T-helper 17 cell (primary cell): ENCODE data around the gene GTPBP4. TPM values are rescaled to one million over a fixed set of nuclear protein-coding genes. Genes with fewer than 3 reads are reported as not detected.
"Not testable (repeated sequence)": the region's sequence is repeated elsewhere in the genome, so short reads cannot be mapped to it uniquely, and the experiment has no call there.

Experiments used
- ATAC-seq: fragments of 150-1000 bp; cut with Tn5 transposase; 2 replicates; pipeline ENCODE4 v1.10.0; 2021; ENCODE audit warnings: mild to moderate bottlenecking, moderate library complexity
- DNase-seq, 3 donors: peaks; one replicate each; pipeline versions ENCODE4 v3.0.0 to v3.0.0-alpha.2; 2020 to 2021
- H3K9me3 ChIP-seq: one replicate; pipeline ENCODE4 v1.7.0; 2013; ENCODE audit warnings: low read length, mild to moderate bottlenecking; ENCODE audit not compliant: control insufficient read depth, poor library complexity, severe bottlenecking
- H3K27ac Mint-ChIP-seq: one replicate; pipeline ENCODE4 v1.8.0; 2022; ENCODE audit warnings: mild to moderate bottlenecking, moderate library complexity, mixed read lengths
- H3K27me3 Mint-ChIP-seq: one replicate; pipeline ENCODE4 v1.8.0; 2022; ENCODE audit warnings: mixed read lengths
- H3K36me3 Mint-ChIP-seq: one replicate; pipeline ENCODE4 v1.8.0; 2022; ENCODE audit warnings: low read depth, mixed read lengths
- H3K4me1 Mint-ChIP-seq: one replicate; pipeline ENCODE4 v1.8.0; 2022; ENCODE audit warnings: mild to moderate bottlenecking, mixed read lengths
- H3K4me3 Mint-ChIP-seq: one replicate; pipeline ENCODE4 v1.8.0; 2022; ENCODE audit warnings: mild to moderate bottlenecking, moderate library complexity, mixed read lengths
- total RNA-seq, 4 donors: library from RNA in 2 of 4; stranded (reverse) in 2 of 4; gene quantifications; one replicate each; pipeline ENCODE4 v1.2.3 and lab custom pipeline; 2022 to 2026

Gene GTPBP4
- total RNA-seq, 2 donors from 2014 or later = 44.4 to 52.7 TPM

DNA sequence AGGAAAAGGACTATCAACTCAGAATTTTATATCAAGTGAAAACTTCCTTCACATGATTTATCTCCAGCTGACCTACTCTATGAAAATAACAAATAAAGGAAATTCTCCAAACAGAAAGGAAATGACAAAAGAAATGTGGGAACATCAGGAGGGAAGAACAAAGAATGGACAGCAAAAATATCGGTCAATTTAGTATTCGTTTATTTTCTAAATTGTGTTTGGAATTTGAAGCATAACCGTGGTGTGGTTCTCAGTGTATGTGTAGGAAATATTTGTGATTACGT is 76.7 kb downstream of the GTPBP4 start:
- H3K4me1 Mint-ChIP-seq = peaks cover 64% of the 10 kb centered on the region

DNA sequence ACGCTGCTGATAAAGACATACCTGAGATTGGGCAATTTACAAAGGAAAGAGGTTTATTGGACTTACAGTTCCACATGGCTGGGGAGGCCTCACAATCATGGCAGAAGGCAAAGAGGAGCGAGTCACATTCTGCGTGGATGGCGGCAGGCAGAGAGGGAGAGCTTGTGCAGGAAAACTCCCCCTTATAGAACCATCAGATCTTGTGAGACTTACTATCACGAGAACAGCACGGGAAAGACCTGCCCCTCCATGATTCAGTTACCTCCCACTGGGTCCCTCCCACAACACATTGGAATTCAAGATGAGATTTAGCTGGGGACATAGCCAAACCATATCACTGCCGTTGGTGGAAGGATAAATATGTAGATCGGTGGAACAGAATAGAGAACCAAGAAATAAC is 78.5 kb downstream of the GTPBP4 start:
- not testable (repeated sequence) for H3K27me3 Mint-ChIP-seq, ATAC-seq, DNase-seq, H3K4me3 Mint-ChIP-seq, H3K36me3 Mint-ChIP-seq, H3K9me3 ChIP-seq
- Mint-ChIP-seq H3K27ac (peak overlapping the region; percentile 41), H3K4me1 (peaks cover 59% of the 10 kb centered on the region)

More for the DNA sequence above, 76.7 kb downstream of the GTPBP4 start:
- peaks cover 5% of the 10 kb centered on the region for H3K36me3 Mint-ChIP-seq
- no peaks in the 10 kb centered on the region for H3K27me3 Mint-ChIP-seq
- H3K27ac Mint-ChIP-seq = peak overlapping the region; percentile 94
- no peak overlapping the region for H3K4me3 Mint-ChIP-seq
- no peak for ATAC-seq
- no peak for DNase-seq
- no peaks in the 10 kb centered on the region for H3K9me3 ChIP-seq

GRCh38 chr10:1068380-1069361 is 80.4 kb downstream of the GTPBP4 start:
- peaks cover 40% of the 10 kb centered on the region for H3K4me1 Mint-ChIP-seq
- DNase-seq (no peak), ATAC-seq (no peak)
- no peaks in the 10 kb centered on the region for H3K27me3 Mint-ChIP-seq
- H3K27ac Mint-ChIP-seq = peak overlapping the region; percentile 39
- no peaks in the 10 kb centered on the region for H3K9me3 ChIP-seq
- H3K36me3 Mint-ChIP-seq = peaks cover 6% of the 10 kb centered on the region
- H3K4me3 Mint-ChIP-seq = no peak overlapping the region

Other genes with a start within 250 kb of the GTPBP4 start
- 10 to 100 TPM; 59.4 to 72.9 TPM for gene LARP4B, start 56.7 kb upstream of the GTPBP4 start, total RNA-seq
- gene IDI2, start 37.4 kb downstream of the GTPBP4 start, total RNA-seq = not detected
- gene IDI1, start 60.7 kb downstream of the GTPBP4 start, total RNA-seq = 100 to 1,000 TPM; 116 to 134 TPM
- gene WDR37, start 68.0 kb downstream of the GTPBP4 start, total RNA-seq = 10 to 100 TPM; 23.6 to 29.7 TPM